Neural progenitor cell (in vitro differentiated cells): ENCODE data around the gene KAZN.

Experiments
- EZH2 ChIP-seq: fragments of 200-600 bp; sonication (generic); IDR thresholded peaks from 2 replicates; pipeline ENCODE4 v1.6.1; 2017; ENCODE audit warnings: antibody characterized with exemption, mild to moderate bottlenecking, moderate library complexity
- EZH2phosphoT487 ChIP-seq: fragments of 200-600 bp; sonication (generic); IDR thresholded peaks from 2 replicates; pipeline ENCODE4 v1.6.1; 2017; ENCODE audit warnings: antibody characterized with exemption
- TF ChIP-seq, protein P1 (sequence below): fragments of 200-600 bp; sonication (generic); IDR thresholded peaks from 2 replicates; pipeline ENCODE4 v1.5.1; 2017; ENCODE audit warnings: antibody characterized with exemption, mild to moderate bottlenecking

DNA sequence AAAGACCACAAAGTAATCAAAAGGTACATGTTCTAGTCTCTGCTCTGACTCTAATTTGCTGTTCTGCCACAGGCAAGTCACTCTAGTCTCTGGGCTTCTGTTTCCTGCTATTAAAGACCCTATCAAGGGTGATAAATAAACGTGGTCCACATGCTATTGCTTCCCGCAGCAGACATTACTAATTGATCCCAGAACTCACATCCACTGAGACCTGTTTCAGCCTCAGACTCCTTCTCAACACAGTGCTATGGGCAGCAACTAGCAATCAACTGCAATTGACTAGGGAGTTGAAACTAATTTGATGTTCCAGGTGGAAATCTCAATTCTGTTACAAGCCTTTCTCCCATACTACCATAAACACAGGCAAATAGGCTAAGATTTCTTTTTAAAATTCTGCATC is 150.5 kb downstream of the KAZN start:
- TF ChIP-seq EZH2 (no peak), EZH2phosphoT487 (no peak)
- TF ChIP-seq, protein P1, sequence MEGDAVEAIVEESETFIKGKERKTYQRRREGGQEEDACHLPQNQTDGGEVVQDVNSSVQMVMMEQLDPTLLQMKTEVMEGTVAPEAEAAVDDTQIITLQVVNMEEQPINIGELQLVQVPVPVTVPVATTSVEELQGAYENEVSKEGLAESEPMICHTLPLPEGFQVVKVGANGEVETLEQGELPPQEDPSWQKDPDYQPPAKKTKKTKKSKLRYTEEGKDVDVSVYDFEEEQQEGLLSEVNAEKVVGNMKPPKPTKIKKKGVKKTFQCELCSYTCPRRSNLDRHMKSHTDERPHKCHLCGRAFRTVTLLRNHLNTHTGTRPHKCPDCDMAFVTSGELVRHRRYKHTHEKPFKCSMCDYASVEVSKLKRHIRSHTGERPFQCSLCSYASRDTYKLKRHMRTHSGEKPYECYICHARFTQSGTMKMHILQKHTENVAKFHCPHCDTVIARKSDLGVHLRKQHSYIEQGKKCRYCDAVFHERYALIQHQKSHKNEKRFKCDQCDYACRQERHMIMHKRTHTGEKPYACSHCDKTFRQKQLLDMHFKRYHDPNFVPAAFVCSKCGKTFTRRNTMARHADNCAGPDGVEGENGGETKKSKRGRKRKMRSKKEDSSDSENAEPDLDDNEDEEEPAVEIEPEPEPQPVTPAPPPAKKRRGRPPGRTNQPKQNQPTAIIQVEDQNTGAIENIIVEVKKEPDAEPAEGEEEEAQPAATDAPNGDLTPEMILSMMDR: no peak
